ENCODE data around the gene TNPO1.

TNPO1 gene

GRCh38 chr5:72847439-72847838 lies 31.0 kb downstream of the TNPO1 start:
- CTCF ChIA-PET, result no interaction called here
- H3K27ac ChIP-seq, result no peak overlapping the region; the same call in 1 of the 2 replicates
- no peak for DNase-seq (ENCODE audit: low spot score)
- POLR2A ChIA-PET (ENCODE audit: low non-redundant PET), result no interaction called here
- no peak for TF ChIP-seq CTCF (conservative IDR thresholded peaks at IDR 0.05; ENCODE audit: low read depth)

- peak overlapping the region; percentile 94 for H3K27ac ChIP-seq
- no peak for TF ChIP-seq CTCF (conservative IDR thresholded peaks at IDR 0.05; ENCODE audit: low read depth)
- ChIA-PET POLR2A (ENCODE audit: low non-redundant PET) (interaction anchor here (1.1 kb wide), 1 partner anchor 10 kb away, joined by 3 read pairs; no protein-coding TSS in a partner anchor), CTCF (interaction anchor here (0.5 kb wide), 1 partner anchor 529 kb away, joined by 4 read pairs; no protein-coding TSS in a partner anchor)
- DNase-seq (ENCODE audit: low spot score), result peak; percentile 91
Observed at GRCh38 chr5:72847989-72848473, 31.6 kb downstream of the TNPO1 start.

GRCh38 chr5:72848474-72849428 lies 32.3 kb downstream of the TNPO1 start:
- CTCF ChIA-PET, result interaction anchor here (0.5 to 1.1 kb wide), 5 partner anchors 30 to 530 kb away, joined by 3 to 4 read pairs (median 4); no protein-coding TSS in a partner anchor
- peak; percentile 54 for DNase-seq (ENCODE audit: low spot score)
- POLR2A ChIA-PET (ENCODE audit: low non-redundant PET), result interaction anchor here (0.5 to 1.1 kb wide), 3 partner anchors 11 to 32 kb away, joined by 3 to 8 read pairs (median 4); partner anchors contain the start of gene TNPO1

GRCh38 chr5:72849546-72849945 lies 33.1 kb downstream of the TNPO1 start:
- DNase-seq (ENCODE audit: low spot score), result no peak
- TF ChIP-seq CTCF (conservative IDR thresholded peaks at IDR 0.05; ENCODE audit: low read depth), result no peak
- ChIA-PET CTCF (interaction anchor here (0.8 to 1.1 kb wide), 3 partner anchors 31 to 177 kb away, joined by 3 to 4 read pairs (median 4); no protein-coding TSS in a partner anchor), POLR2A (ENCODE audit: low non-redundant PET) (interaction anchor here (1.1 kb wide), 1 partner anchor 32 kb away, joined by 4 read pairs; the partner anchor contains the start of gene TNPO1)
- H3K27ac ChIP-seq, result no peak overlapping the region

More at GRCh38 chr5:72848474-72849428, 32.3 kb downstream of the TNPO1 start:
- TF ChIP-seq CTCF (conservative IDR thresholded peaks at IDR 0.05; ENCODE audit: low read depth), result no peak; the same call in 1 of the 2 replicates
- H3K27ac ChIP-seq, result peak overlapping the region; percentile 94

GRCh38 chr5:72850113-72850512 lies 33.7 kb downstream of the TNPO1 start:
- no peak for DNase-seq (ENCODE audit: low spot score)
- no peak for TF ChIP-seq CTCF (conservative IDR thresholded peaks at IDR 0.05; ENCODE audit: low read depth)
- ChIA-PET POLR2A (ENCODE audit: low non-redundant PET) (no interaction called here), CTCF (interaction anchor here (0.5 to 0.7 kb wide), 2 partner anchors 29 to 133 kb away, joined by 3 to 4 read pairs; no protein-coding TSS in a partner anchor)
- no peak overlapping the region for H3K27ac ChIP-seq

- POLR2A ChIA-PET (ENCODE audit: low non-redundant PET), result no interaction called here
- CTCF ChIA-PET, result interaction anchor here (0.6 kb wide), 1 partner anchor 14 kb away, joined by 3 read pairs; no protein-coding TSS in a partner anchor
Observed at GRCh38 chr5:72852356-72852755, 35.9 kb downstream of the TNPO1 start.

More at GRCh38 chr5:72852356-72852755, 35.9 kb downstream of the TNPO1 start:
- H3K27ac ChIP-seq, result no peak overlapping the region
- DNase-seq (ENCODE audit: low spot score), result no peak
- no peak for TF ChIP-seq CTCF (conservative IDR thresholded peaks at IDR 0.05; ENCODE audit: low read depth)
